ENCODE results near the gene CDC37L1. TPM values are rescaled to one million over a fixed set of nuclear protein-coding genes. Genes with fewer than 3 reads are reported as not detected.

The CDC37L1 gene
- total RNA-seq, 1 donor from 2014 or later = 11.3 TPM

DNA sequence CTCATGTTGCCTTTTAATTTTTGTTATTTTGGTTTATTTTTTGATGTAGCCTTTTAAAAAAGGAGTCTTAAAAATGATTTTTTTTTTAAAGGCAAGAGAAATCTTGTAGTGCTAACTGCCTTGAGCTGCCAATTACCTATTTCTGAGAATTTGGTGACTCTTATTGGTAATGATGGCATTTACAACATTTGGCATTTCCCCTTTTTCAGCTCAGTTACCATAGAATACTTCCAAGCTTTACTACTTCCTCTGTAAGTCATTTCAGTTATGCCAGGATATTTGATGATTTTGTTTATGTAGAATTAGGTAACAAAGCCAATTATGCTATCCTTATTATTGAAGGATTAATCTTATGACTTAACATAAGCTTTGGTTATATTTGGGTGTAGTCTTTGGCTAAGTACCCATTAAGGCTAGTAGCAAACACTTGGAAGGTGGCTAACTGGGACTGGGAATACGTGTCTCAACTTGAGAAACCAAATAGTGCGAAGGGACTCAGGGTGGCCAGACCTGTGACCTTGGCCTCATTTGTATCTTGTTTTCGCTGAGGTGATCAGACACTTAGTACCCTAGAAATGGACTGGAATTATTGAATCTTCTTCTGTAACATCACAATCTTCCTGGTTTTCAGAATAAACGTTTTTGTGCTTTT, 27.7 kb downstream of the CDC37L1 start:
- H3K4me1 Mint-ChIP-seq = peaks cover 6% of the 10 kb centered on the region
- DNase-seq = peak; percentile 45
- intact Hi-C loops (cut with micrococcal nuclease) = no loop called here
- H3K27ac Mint-ChIP-seq = no peak overlapping the region
- H3K27me3 Mint-ChIP-seq = no peaks in the 10 kb centered on the region
- no peaks in the 10 kb centered on the region for H3K9me3 Mint-ChIP-seq
- no peak overlapping the region for H3K4me3 Mint-ChIP-seq
- H3K36me3 Mint-ChIP-seq (ENCODE audit: low read depth) = peaks cover 53% of the 10 kb centered on the region

DNA sequence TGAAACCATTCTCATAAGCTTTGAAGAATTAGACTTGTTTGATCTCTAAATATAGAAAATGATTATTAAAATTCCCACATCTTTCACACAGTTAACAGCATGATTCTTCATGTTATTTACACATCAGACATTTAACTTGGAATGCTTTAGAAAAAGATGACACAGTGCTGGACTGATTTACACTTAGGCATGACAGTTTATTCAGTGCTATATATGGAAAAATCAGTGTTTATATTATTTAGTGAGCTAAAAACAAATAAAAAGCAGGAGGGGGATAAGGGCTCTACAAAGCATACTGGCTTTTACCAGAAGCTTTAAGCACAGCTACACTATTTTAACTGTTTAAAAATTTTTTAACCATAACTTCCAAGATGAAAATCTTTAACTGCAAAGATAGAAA, 30.0 kb downstream of the CDC37L1 start:
- Mint-ChIP-seq H3K27me3 (peaks cover 3% of the 10 kb centered on the region), H3K27ac (no peak overlapping the region), H3K9me3 (peaks cover 6% of the 10 kb centered on the region), H3K4me1 (peaks cover 13% of the 10 kb centered on the region), H3K36me3 (ENCODE audit: low read depth) (peaks cover 51% of the 10 kb centered on the region), H3K4me3 (no peak overlapping the region)
- intact Hi-C loops (cut with micrococcal nuclease) = no loop called here
- DNase-seq = no peak

DNA sequence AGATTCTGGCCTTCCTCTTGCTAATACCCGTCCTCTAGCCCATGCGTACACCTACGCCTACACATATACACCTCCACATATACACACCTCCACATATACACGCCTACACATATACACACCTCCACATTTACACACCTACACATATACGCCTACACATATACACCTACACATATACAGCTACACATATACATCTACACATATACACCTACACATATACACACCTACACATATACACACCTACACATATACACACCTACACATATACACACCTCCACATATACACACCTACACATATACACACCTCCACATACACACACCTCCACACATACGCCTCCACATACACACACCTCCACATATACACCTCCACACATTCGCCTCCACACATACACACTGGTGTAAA, 34.5 kb downstream of the CDC37L1 start:
- H3K4me1 Mint-ChIP-seq = peaks cover 8% of the 10 kb centered on the region
- H3K27ac Mint-ChIP-seq = peak overlapping the region; percentile 89
- peaks cover 3% of the 10 kb centered on the region for H3K27me3 Mint-ChIP-seq
- peak overlapping the region; percentile 31 for H3K4me3 Mint-ChIP-seq
- H3K36me3 Mint-ChIP-seq (ENCODE audit: low read depth) = peaks cover 50% of the 10 kb centered on the region
- intact Hi-C loops (cut with micrococcal nuclease) = no loop called here
- DNase-seq = no peak
- peaks cover 6% of the 10 kb centered on the region for H3K9me3 Mint-ChIP-seq

DNA sequence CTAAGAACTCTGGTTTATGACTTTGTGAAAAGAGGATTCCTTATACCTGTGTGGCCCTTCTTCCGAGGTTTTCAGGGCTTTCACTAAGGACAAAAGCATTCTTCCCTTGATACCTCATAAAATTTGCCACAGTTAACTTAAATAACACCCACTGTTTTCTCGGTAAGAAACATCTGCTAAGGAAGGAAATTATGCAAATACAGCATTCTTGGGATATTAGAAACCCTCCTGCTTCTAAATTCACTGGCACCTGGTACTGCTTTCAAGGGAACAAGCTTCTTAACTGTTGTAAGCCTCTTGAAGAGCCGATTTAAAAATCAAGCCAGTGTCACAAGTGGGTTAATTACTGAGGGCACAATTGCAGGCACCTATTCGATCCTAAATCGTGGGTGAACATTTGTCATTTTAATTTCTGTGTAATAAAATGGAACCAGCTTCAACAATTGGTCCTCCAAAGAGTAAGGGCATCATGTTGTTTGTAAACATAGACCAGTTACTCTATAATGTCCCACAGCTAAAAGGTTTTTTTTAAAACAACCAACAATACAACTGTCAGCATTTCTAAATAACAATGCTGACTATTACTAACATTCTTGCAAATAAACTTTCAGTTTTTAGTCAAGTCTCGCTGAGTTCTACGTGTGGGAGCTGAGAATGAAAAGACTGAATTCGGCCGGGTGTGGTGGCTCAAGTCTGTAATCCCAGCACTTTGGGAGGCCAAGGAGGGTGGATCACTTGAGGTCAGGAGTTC, 35.1 kb downstream of the CDC37L1 start:
- Mint-ChIP-seq H3K27me3 (peaks cover 3% of the 10 kb centered on the region), H3K9me3 (peaks cover 6% of the 10 kb centered on the region), H3K4me1 (peaks cover 8% of the 10 kb centered on the region), H3K27ac (peak overlapping the region; percentile 89), H3K4me3 (peak overlapping the region; percentile 31), H3K36me3 (ENCODE audit: low read depth) (peaks cover 48% of the 10 kb centered on the region)
- intact Hi-C loops (cut with micrococcal nuclease) = no loop called here
- no peak for DNase-seq

DNA sequence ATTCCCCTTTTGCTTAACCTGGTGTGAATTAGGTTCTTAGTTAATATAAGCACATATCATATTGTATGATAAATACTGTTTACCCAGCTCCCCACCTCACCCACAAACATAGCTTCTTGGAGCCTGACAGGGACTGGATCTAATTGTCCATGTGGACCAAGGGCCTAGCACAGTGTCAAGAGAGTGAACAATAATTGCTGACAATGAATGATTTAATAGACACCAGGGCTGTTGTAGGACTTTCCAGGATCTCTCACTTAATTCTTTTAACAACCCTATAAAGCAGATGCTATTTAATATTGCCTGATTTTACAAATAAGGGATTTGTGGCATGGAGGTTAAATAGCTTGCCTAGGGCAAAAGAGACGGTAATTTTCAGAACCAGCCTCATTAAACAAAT, 36.8 kb downstream of the CDC37L1 start:
- no peak overlapping the region for H3K4me3 Mint-ChIP-seq
- H3K27ac Mint-ChIP-seq = no peak overlapping the region
- H3K36me3 Mint-ChIP-seq (ENCODE audit: low read depth) = peaks cover 52% of the 10 kb centered on the region
- H3K4me1 Mint-ChIP-seq = peaks cover 8% of the 10 kb centered on the region
- no peak for DNase-seq
- intact Hi-C loops (cut with micrococcal nuclease) = no loop called here
- peaks cover 6% of the 10 kb centered on the region for H3K9me3 Mint-ChIP-seq
- H3K27me3 Mint-ChIP-seq = peaks cover 3% of the 10 kb centered on the region

DNA sequence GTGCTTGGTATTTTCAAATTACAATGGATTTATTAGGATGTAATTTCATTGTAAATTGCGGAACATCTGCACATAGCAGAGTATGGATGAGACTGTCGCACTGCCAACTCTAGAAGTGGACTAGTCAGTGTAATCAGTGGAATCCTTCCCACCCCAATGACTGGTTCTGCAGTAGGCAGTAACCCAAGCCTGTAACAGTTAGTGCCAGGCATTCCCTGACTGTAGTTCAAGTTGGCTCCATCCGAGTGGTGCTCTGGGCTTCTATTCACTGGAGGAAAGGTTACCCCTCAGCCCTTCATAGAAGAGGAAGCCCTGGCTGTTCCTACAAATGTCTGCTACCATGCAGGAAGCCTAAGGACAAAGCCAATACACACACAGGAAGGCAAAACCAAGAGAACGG, 38.4 kb downstream of the CDC37L1 start:
- DNase-seq = peak; percentile 40
- H3K4me3 Mint-ChIP-seq = no peak overlapping the region
- H3K4me1 Mint-ChIP-seq = peaks cover 6% of the 10 kb centered on the region
- H3K27ac Mint-ChIP-seq = no peak overlapping the region
- peaks cover 6% of the 10 kb centered on the region for H3K9me3 Mint-ChIP-seq
- peaks cover 57% of the 10 kb centered on the region for H3K36me3 Mint-ChIP-seq (ENCODE audit: low read depth)
- intact Hi-C loops (cut with micrococcal nuclease) = no loop called here
- H3K27me3 Mint-ChIP-seq = peaks cover 3% of the 10 kb centered on the region

DNA sequence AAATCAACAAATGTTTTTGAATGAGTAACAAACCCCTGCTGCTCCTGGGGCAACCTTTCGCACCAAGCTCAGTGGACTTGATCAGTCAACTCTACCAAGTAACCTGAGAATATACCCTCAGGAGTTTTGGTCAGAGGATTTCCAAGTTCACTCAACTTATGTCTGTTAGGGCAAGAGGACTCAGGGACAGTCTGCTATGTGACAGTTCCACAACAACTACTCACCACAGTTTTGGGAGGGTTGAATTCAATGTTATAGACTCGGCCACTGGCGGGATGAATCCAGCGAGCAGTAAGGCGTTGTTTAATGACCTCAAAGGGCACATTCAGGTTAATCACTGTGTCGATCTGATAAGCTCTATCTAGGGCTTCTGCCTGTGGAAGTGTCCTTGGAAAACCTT, 39.5 kb downstream of the CDC37L1 start:
- intact Hi-C loops (cut with micrococcal nuclease) = no loop called here
- H3K4me1 Mint-ChIP-seq = peaks cover 3% of the 10 kb centered on the region

DNA sequence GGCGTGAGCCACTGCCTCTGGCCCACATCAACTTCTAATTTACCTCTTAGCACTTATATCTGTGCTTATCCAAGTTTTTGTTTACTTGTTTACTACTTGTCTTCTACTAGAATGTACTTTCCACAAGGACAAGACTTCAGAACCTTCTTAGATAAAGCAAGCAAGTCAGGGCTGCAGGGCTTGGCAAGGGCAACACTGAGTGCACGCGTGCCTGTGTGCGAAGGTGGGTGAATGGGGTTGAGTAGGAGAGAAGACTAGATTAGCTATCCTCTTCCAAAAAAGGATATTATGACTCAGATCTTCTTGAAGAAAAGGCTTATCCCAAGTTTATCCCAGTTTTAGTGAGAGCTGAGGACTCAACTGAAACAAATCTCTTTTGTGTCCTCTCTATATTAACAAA, 42.4 kb downstream of the CDC37L1 start:
- Mint-ChIP-seq H3K36me3 (ENCODE audit: low read depth) (peaks cover 49% of the 10 kb centered on the region), H3K9me3 (peaks cover 4% of the 10 kb centered on the region), H3K4me1 (peaks cover 10% of the 10 kb centered on the region), H3K27me3 (no peaks in the 10 kb centered on the region), H3K4me3 (no peak overlapping the region), H3K27ac (no peak overlapping the region)
- DNase-seq = no peak
- intact Hi-C loops (cut with micrococcal nuclease) = no loop called here

More for the DNA sequence above, 39.5 kb downstream of the CDC37L1 start:
- no peak overlapping the region for H3K4me3 Mint-ChIP-seq
- DNase-seq = no peak
- peaks cover 3% of the 10 kb centered on the region for H3K9me3 Mint-ChIP-seq
- H3K36me3 Mint-ChIP-seq (ENCODE audit: low read depth) = peaks cover 49% of the 10 kb centered on the region
- H3K27ac Mint-ChIP-seq = no peak overlapping the region
- H3K27me3 Mint-ChIP-seq = peaks cover under 1% of the 10 kb centered on the region

DNA sequence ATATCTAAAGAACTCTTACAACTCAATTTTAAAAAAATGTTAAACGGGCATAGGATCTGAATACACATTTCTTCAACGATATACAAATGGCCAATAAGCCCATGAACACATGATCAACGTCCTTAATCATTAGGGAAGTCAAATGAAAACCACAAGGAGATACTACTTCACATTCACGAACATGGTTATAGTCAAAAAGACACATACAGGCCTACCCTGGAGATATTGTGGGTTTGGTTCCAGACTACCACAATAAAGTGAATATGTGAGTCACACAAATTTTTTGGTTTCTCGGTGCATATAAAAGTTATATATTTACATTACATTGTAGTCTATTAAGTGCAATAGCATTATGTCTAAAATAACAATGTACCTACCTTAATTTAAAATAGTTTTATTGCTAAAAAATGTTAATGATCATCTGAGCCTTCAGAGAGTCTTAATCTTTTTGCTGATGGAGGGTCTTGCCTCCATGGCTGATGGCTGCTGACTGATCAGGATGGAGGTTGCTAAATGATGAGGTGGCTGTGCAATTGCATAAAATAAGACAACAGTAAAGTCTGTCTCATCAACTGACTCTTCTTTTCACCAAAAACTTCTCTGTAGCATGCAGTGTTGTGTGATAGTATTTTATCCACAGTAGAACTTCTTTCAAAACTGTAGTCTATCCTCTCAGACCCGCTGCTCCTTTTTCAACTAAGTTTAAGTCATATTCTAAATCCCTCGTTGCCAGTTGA, 46.5 kb downstream of the CDC37L1 start:
- no peak for DNase-seq
- intact Hi-C loops (cut with micrococcal nuclease) = no loop called here
- H3K27ac Mint-ChIP-seq = no peak overlapping the region
- peaks cover 7% of the 10 kb centered on the region for H3K9me3 Mint-ChIP-seq
- no peaks in the 10 kb centered on the region for H3K27me3 Mint-ChIP-seq
- no peak overlapping the region for H3K4me3 Mint-ChIP-seq
- H3K4me1 Mint-ChIP-seq = peaks cover 17% of the 10 kb centered on the region
- peaks cover 33% of the 10 kb centered on the region for H3K36me3 Mint-ChIP-seq (ENCODE audit: low read depth)

DNA sequence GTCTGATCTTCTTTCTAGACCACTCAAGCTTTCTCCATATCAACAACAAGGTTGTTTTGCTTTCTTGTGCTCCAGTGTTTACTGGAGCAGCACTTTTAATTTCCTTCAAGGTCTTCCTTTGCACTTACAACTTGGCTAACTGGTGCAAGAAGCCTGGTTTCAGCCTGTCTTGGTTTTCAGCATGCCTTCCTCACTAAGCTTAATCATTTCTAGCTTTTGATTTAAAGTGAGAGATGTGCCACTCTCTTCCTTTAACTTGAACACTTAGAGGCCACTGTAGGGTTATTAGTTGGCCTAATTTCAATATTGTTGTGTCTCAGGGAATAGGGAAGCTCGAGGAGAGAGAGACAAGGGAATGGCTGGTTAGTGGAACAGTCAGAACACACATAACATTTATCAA, 48.2 kb downstream of the CDC37L1 start:
- intact Hi-C loops (cut with micrococcal nuclease) = no loop called here
- Mint-ChIP-seq H3K27me3 (no peaks in the 10 kb centered on the region), H3K27ac (peak overlapping the region; percentile 29)

DNA sequence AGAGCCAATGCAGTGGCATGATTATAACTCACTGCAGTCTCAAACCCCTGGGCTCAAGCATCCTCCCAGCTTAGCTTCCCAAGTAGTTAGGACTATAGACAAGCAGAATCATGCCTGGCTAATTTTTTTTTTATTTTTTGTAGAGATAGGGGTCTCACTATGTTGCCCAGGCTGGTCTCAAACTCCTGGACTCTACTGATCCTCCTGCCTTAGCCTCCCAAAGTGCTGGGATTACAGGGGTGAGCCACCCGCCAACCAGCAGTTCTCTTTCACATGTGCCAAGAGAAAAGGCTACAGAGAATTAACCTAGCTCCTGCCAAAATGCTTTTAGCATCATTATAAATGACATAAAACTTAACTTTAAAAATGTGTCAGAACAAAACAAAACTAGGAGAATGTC, 53.5 kb downstream of the CDC37L1 start:
- Mint-ChIP-seq H3K27me3 (no peaks in the 10 kb centered on the region), H3K9me3 (no peaks in the 10 kb centered on the region), H3K4me1 (peaks cover 29% of the 10 kb centered on the region), H3K27ac (no peak overlapping the region), H3K36me3 (ENCODE audit: low read depth) (peaks cover 19% of the 10 kb centered on the region), H3K4me3 (no peak overlapping the region)
- intact Hi-C loops (cut with micrococcal nuclease) = no loop called here
- no peak for DNase-seq

More for the DNA sequence above, 48.2 kb downstream of the CDC37L1 start:
- DNase-seq = no peak
- Mint-ChIP-seq H3K4me3 (no peak overlapping the region), H3K36me3 (ENCODE audit: low read depth) (peaks cover 25% of the 10 kb centered on the region), H3K4me1 (peaks cover 22% of the 10 kb centered on the region), H3K9me3 (peaks cover 7% of the 10 kb centered on the region)

DNA sequence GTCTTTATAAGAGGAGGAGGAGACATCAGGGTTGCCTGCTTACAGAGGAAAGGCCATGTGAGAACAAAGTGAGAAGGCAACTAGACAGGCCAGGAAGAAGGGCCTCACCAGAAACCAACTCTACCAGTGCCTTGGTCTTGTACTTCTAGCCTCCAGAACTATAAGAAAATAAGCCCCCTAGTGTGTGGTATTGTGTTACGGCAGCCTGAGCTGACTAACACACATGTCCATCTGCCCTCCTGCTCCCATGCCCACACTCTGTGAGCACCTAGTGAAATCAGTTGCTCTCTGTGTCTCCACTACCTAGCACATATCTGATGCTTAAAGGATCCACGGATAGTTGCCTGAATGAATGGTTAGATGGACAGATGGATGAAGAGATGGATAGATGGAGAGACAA, 54.8 kb downstream of the CDC37L1 start:
- no peak for DNase-seq
- peaks cover 35% of the 10 kb centered on the region for H3K4me1 Mint-ChIP-seq
- no peaks in the 10 kb centered on the region for H3K9me3 Mint-ChIP-seq
- H3K27me3 Mint-ChIP-seq = no peaks in the 10 kb centered on the region
- peaks cover 19% of the 10 kb centered on the region for H3K36me3 Mint-ChIP-seq (ENCODE audit: low read depth)
- no peak overlapping the region for H3K4me3 Mint-ChIP-seq
- intact Hi-C loops (cut with micrococcal nuclease) = no loop called here
- no peak overlapping the region for H3K27ac Mint-ChIP-seq

DNA sequence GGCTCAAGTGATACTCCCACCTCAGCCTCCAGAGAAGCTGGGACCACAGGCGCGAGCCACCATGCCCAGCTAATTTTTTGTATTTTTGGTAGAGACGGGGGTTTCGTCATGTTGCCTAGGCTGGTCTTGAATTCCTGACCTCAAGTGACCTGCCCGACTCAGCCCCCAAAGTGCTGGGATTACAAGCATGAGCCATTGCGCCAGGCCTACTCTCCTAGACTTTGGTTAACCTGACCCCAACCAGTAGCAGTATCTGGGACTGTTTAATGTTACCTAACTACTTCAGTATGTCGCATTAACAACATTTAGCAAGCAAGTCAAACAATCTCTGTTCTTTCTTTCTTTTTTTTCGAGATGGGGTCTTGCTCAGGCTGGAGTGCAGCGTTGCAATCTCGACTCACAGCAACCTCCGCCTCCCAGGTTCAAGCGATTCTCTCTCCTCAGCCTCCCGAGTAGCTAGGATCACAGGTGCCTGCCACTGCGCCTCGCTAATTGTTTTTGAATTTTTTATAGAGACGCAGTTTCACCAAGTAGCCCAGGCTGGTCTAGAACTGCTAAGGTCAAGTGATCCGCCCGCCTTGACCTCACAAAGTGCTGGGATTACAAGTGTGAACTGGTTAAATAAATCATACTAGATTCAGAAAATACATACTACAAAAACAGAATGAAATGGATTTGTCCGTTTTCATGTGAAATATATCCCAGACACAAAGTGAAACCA, 59.7 kb downstream of the CDC37L1 start:
- peaks cover 7% of the 10 kb centered on the region for H3K36me3 Mint-ChIP-seq (ENCODE audit: low read depth)
- intact Hi-C loops (cut with micrococcal nuclease) = no loop called here
- no peak for DNase-seq
- H3K4me1 Mint-ChIP-seq = peaks cover 38% of the 10 kb centered on the region
- H3K4me3 Mint-ChIP-seq = peak overlapping the region; percentile 87
- no peaks in the 10 kb centered on the region for H3K27me3 Mint-ChIP-seq
- no peaks in the 10 kb centered on the region for H3K9me3 Mint-ChIP-seq
- peak overlapping the region; percentile 88 for H3K27ac Mint-ChIP-seq
